ENCODE measurements around the gene PLLP. TPM values are rescaled to one million over a fixed set of nuclear protein-coding genes. Genes with fewer than 3 reads are reported as not detected.
"Not testable (repeated sequence)": the region's sequence is repeated elsewhere in the genome, so short reads cannot be mapped to it uniquely, and the experiment has no call there.

PLLP gene
- total RNA-seq, 2 donors from 2014 or later = 15.8 to 18.1 TPM

DNA sequence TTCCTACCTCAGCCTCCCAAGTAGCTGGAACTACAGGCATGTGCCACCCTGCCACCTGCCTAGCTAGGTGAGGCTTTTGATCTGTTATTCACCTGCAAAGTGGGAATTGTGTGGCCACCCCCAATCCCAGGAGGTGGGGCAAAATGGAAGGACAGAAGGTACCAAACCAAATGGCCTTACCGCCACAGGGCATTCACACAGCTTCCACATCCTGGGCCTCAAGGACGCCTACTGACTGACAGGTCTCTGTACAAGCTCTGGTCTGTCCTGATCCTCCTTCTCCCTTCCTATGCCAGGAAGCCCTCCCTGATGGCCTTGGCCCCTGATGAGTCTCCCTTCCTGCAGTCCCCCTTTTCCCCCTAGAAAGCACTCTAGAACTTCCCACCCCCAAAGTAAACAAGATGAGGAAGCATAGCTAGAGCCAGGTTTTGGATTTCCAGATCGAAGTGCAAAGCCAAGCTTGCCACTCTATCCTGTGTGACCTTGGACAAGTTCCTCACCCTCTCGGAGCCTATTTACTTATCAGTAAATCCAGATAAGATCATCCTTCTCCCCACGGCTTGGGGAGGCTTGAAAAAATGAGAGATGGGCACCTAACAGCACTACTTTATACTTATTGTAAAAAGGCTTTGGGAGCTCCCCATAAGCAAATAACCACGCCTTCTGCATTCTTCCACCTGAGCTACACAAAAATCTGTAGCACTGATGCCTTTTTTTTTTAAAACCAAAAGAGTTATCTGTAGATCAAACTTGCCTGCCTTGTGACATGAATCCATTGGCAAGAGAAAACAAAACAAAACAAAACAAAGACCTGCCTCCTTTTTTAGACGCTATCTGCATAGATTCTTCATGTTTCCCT, 4.5 kb downstream of the PLLP start:
- peak in 1 of 2 donors; percentile 24 for DNase-seq

DNA sequence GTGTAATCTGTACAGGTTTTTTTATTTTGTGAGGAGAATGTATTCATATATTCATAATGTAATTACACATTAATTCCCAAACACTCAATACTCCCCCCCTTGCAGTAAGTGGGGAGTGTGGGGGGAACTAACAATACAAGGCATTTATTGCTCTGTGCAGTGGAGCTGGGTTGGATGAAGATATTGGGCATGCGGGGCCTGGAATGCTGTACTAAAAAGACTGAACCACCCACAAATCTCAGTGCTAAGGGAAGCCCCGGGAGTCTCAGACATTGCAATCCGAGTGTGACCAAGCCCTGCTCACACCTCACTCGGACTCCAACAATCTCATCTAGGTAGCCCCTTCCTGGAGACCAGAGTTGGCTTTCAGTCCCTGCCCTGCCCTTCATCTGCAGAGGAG, 6.0 kb downstream of the PLLP start:
- intact Hi-C loops (cut with DNase I, micrococcal nuclease) = no loop called here
- DNase-seq = no peak
- ATAC-seq = no peak

More for the DNA sequence above, 4.5 kb downstream of the PLLP start:
- intact Hi-C loops (cut with DNase I, micrococcal nuclease) = no loop called here
- peak; percentile 8 for ATAC-seq

DNA sequence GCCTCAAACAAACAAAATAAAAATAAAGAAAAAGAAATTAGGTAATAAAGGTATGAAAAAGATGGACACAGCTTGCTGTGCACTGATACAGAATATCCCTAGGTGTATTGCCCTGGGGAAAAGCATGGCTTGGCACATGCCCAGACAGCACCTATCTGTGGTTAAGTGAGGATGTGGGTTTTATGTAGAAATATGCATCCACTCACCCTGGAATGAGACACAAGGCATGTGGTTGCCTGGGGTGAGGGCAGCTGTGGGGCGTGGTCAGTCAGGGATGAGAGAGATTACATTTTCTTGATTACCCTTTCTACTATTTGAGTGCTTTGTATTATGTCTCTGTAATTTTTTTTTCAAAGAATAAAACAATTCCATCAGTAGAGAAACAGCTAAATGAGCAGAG, 6.9 kb downstream of the PLLP start:
- ATAC-seq (peak; percentile 35), DNase-seq (peak; percentile 28 to 45)
- intact Hi-C loops (cut with DNase I, micrococcal nuclease) = no loop called here

DNA sequence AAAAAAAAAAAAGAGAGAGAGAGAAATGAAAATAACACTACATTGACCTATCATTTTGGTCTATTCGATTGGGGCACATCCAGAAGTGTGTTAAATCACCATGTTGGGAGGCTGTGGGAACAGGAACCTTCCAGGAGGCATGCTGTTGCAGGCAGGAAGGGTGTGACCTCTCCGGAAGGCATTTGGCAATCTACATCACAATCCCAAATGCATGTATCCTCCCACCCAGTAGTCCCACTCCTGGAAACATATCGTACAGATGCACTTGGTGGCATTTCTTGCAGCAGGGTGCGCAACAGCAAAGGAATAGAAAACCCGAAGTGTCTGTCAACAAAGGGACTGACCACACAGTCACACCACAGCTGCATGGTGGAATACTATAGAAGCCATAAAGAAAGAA, 7.9 kb downstream of the PLLP start:
- peak in 1 of 2 donors; percentile 31 for DNase-seq
- intact Hi-C loops (cut with DNase I, micrococcal nuclease) = no loop called here
- peak; percentile 33 for ATAC-seq

DNA sequence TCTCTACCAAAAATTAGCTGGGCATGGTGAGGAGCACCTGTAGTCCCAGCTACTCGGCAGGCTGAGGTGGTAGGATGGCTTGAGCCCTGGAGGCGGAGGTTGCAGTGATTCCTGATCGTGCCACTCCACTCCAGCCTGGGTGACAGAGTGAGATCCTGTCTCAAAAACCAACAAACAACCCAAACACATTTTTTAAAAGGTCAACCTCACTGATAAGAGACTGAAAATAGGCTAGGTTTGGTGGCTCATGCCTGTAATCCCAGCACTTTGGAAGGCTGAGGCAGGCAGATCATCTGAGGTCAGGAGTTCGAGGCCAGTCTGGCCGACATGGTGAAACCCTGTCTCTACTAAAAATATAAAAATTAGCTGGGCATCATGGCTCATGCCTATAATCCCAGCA, 8.5 kb downstream of the PLLP start:
- DNase-seq; intact Hi-C loops (cut with DNase I, micrococcal nuclease); ATAC-seq: not testable (repeated sequence)

DNA sequence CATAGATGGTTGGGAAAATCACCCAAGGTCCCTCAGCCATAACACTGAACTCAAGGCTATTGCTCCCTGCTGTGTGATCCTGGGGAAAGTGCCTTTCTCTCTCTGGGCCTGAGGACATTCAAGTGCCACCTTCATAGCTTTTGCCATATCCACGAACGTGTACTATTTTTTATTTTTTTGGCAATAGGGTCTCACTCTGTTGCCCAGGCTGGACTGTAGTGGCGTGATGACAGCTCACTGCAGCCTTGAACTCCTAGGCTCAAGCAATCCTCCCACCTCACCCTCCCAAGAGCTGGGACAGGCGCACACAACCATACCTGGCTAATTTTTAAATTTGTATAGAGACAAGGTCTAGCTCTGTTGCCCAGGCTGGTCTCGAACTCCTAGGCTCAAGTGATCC, 10.6 kb downstream of the PLLP start:
- no peak for ATAC-seq
- DNase-seq = peak in 1 of 2 donors; percentile 5
- intact Hi-C loops (cut with DNase I, micrococcal nuclease) = no loop called here

DNA sequence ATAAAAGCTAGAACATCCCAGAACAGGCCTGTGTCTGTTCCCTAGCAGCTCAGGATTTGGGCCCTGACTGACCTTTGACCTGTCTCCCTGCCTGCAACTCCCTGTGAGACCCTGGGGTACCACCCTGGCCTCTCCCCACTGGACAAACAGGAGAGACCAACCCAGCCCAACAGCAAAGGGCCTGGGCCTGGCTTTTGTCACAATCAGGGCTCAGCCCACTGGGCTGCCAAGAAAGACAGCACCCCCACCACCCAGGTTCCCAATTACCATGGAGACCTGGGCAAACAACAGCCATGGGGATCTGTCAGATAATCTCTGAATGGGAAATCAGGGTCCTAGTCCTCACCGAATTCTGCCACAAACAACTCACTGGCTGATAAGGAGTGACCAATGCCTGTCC, 11.1 kb downstream of the PLLP start:
- peak in 1 of 2 donors; percentile 22 for DNase-seq
- intact Hi-C loops (cut with DNase I, micrococcal nuclease) = no loop called here
- ATAC-seq = no peak

DNA sequence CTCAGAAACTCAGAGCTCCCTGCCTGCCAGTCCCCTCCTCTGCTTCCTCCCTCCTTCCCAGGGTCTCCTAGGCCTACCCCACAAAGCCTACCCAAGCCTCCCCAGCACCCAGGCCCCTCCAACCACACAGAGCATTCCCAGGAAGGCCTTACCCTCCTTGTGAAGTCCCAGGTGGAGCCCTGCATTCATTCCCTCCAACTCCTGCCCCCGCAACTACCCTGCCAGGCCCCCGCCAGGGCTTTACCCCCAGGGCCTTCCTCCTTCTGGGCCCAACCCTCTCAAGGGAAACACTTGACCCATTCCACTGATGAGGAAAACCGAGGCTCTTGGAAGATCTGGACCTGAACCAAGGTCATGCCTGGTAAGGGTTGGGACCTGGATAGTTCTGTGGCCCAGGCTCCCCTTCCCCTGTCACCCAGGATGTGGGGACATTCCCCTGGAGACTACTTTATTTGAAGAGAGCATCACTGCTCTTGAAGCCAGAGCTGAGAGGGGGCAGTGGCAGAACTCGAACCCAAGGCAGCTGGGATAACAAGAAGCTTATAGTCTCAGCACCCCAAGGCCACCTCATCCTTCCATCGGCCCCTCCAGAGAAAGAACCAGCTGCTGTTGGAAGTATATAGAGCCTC, 12.5 kb downstream of the PLLP start:
- intact Hi-C loops (cut with DNase I, micrococcal nuclease) = no loop called here
- no peak for DNase-seq

DNA sequence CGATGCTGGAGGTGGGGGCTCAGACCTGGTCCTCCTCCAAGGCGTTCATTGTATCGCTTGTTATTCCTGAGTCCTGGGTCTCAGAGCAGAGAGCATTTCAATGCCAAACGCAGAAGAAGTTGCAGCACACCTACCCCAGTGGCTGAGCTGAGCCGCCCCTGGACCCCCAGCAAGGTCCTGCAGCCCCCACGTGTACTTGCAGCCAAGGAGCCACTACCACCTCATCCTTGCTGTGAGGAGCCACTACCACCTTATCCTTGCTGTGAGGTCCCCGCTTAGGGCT, 13.5 kb downstream of the PLLP start:
- ATAC-seq = no peak
- intact Hi-C loops (cut with DNase I, micrococcal nuclease) = no loop called here
- no peak for DNase-seq

More for the DNA sequence above, 12.5 kb downstream of the PLLP start:
- no peak for ATAC-seq

DNA sequence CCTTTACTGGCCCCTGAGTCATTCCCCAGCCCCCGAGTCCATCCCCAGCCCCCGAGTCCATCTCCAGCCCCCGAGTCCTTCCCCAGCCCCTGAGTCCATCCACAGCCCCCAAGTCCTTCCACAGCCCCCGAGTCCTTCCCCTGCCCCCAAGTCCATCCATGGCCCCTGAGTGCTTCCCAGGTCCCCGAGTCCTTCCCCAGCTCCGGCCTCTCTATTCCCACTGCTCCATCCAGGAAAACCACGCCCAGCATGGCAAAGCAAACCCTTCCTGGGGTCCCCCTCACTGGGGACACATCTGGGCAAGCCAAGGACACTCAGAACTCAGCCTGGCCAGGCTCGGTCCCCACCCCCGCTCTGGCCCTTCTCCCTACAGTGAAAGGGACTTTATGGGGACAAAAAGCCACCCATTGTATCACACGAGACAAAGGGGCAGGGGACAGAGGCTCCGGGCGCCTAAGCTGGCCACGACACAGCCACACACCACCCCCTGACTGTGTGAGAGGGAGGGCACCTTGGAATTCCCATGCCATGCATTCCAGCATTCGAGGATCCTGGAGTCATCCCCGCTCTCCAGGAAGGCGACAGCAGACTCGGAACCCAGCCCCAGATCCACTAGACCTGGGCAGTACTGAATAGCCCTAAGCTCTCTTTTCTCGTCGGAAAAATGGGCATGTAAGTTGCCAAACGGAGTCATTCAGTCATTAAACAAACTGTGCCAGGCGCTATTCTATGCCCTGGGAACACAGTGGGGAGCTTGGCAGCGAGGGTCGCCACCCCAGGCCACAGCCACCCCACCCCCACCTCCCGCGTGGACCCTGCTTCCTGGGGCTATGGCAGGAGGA, 14.0 kb downstream of the PLLP start:
- DNase-seq (no peak), ATAC-seq (no peak)
- intact Hi-C loops (cut with DNase I, micrococcal nuclease) = no loop called here

DNA sequence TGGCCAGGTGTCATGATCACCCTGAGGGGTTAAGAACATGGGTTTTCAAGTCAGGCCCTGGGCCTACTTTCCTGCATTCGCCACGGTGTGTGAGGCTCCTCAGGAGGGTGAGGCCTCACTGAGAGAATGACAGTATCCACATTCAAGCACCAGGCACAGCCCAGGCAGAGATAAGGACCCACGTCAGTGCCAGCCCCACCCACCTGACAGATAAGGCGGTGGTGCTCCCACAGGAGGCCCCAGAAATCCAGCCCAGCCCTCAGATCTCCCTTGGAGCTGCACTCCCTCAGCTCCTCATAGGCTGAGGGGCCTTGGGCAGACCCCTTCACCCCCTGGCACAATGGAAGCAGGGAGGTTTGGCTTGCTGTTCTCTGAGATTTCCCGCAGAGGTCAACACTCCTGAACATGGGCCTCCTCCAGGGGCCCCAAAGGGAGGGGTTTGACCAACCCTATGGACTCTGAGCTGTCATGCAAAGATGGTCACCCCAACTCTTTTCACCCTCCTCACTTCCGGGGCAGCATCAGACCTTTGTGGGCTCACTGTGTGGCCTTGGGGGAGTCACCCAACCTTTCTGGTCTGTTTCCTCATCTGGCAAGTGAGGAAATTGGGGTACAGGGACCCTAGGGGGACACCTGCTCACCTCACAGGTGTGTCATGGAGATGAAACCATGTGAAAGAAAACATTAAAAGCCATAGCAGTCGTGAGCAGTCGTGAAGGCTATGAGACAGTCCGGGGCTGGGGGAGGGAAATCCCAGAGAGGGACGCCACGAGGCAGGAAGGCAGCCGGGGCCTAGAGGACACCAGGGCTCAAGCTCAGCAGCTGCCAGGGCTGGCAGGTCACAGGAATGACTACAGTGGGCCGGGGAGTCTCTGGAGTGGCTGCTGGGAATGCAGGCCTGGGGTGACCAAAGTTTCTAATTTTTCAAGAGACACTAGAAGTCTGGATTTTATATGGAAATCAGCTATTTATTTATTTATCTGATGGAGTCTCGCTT, 15.4 kb downstream of the PLLP start:
- ATAC-seq (peak; percentile 79), DNase-seq (peak; percentile 88 to 89)
- intact Hi-C loops (cut with DNase I, micrococcal nuclease) = no loop called here

DNA sequence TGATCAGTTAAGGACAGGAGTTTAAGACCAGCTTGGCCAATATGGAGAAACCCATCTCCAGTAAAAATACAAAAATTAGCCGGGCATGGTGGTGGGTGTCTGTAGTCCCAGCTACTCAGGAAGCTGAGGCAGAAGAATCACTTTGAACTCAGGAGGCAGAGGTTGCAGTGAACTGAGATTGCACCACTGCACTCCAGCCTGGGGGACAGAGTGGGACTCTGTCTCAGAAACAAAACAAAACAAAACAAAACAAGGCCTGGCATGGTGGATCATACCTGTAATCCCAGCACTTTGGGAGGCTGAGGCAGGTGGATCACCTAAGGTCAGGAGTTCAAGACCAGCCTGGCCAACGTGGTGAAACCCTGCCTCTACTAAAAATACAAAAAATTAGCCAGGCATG, 17.1 kb downstream of the PLLP start:
- intact Hi-C loops (cut with DNase I, micrococcal nuclease); DNase-seq; ATAC-seq: not testable (repeated sequence)

DNA sequence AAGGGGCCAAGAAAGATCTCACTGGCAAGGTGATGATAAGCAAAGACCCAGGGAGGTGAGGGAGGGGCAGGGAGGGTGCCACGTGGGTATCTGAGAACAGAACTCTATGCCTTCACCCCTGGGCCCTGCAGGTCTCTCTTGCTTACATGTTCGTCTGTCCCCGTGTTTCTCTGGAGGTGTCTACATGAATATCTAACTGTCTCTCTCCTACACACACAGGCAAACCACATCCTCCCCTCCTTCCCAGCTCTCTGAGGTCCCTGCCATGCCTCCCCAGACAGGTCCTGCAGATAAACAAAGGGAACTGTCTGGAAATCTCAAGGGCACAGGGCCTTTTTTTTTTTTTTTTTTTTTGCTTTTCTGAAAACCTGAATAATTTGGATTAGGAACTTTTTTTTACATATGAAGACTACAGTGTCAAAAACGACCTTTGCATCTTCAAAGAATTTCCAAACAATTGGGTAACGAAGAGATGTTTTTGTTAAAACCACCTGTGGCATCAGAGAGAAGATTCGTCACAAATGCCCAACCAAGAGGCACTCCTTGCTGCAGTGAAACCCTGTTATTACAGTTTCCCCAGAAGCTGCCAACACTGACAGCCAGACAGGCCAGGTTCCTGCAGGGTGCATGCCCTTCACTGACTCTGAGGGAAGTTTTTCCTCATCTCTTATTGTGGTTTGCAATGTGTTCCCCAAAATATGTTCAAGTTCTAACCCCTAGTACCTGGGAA, 17.8 kb downstream of the PLLP start:
- no peak for ATAC-seq
- no peak for DNase-seq
- intact Hi-C loops (cut with DNase I, micrococcal nuclease) = no loop called here

DNA sequence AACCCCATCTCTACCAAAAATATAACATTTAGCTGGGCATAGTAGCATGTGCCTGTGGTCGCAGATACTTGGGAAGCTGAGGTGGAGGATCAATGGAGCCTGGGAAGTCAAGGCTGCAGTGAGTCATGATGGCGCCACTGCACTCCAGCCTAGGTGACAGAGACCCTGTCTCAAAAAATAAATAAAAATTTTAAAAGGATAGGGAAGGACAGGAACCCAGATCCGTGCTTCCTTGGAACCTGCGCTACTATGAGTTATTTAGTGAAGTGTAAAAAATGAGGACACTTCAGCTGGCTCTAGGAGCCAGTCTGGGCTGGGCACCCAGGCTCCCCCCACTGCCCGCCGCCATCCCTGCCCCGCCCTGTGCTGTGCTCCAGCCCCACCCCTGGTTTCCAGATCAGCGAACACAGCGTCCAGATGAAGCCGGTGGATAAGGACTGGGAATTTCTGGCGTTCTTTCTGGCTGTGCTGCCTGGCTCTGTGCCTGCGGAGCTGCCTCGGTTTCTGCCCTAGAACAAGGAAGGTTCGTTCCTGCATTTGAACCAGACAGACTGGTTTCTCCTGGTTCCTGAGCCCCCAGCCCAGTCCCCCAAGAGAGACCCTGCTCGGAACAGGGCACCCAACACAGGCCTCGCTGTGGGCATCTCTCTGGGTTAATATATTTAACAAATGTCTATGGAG, 18.5 kb downstream of the PLLP start:
- intact Hi-C loops (cut with DNase I, micrococcal nuclease) = no loop called here
- ATAC-seq (peak; percentile 76), DNase-seq (peak; percentile 80 to 89)

DNA sequence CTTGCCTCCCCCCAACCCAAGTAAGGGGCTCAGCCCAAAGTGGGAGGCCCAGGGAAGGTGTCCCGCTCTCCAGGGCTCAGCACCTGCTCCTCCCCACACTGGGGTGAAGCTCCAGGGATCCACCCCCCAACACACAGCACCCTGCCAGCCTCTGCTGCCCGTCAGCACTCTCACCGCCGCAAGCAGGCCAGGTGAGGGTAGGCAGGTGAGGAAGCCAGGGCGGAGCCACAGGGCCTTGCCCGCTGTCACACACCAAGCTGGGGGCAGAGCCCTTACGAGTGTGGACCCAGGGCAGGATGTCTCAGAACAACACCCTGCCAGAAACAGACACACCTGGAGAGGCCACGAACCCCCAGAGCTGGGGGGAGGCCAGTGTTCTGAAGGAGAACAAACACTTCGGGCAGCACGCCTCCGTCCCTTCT, 19.5 kb downstream of the PLLP start:
- DNase-seq (peak; percentile 72 to 89), ATAC-seq (peak; percentile 68)
- intact Hi-C loops (cut with DNase I, micrococcal nuclease) = no loop called here

DNA sequence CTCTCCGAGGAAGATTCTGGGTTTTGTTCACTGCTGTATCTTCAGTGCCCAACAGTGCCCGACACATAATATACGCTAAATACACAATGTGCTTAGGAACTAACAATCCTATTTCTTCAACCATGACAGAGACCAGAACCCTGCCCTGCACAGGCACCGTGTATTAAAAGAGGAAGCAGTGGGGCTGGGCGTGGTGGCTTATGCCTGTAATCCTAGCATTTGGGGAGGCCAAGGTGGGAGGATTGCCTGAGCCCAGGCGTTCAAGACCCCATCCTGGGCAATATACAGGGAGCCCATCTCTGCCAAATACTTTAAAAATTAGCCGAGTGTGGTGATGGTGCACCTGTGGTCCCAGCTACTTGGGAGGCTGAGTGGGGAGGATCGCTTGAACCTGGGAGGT, 20.1 kb downstream of the PLLP start:
- ATAC-seq (no peak), DNase-seq (no peak)
- intact Hi-C loops (cut with DNase I, micrococcal nuclease) = no loop called here

Measured in left colon (tissue), 2 donors.